Lower leg skin (tissue), 4 donors: ENCODE data around the gene UFD1. TPM values are rescaled to one million over a fixed set of nuclear protein-coding genes. Genes with fewer than 3 reads are reported as not detected.

Source experiments
- DNase-seq, 2 donors: peaks; one replicate each; pipeline ENCODE4 v3.0.0-alpha.2; 2019; ENCODE audit warnings: low spot score in 2 of 2
- H3K4me3 ChIP-seq: fragments of 200-600 bp; sonication (generic); 2 replicates; pipeline ENCODE4 v1.5.1; 2017; ENCODE audit warnings: mild to moderate bottlenecking, low read depth; ENCODE audit not compliant: poor library complexity, severe bottlenecking
- POLR2A ChIP-seq, 2 donors: fragments of 450-650 bp; IDR thresholded peaks; one replicate each; pipeline ENCODE4 v1.6.1; 2016 to 2017; ENCODE audit warnings: antibody characterized with exemption in 2 of 2, mild to moderate bottlenecking in 1 of 2, moderate library complexity in 1 of 2
- WGBS, 2 donors: methylation state at CpG; one replicate each; pipeline ENCODE4 v1.1.5; 2018; 5-methylcytosine and 5-hydroxymethylcytosine counted together
- intact Hi-C: fragments of 100-400 bp; cut with DNase I; formaldehyde crosslinking; loops from one replicate; pipeline ENCODE4 v1.15.0; 2023; ENCODE audit warnings: low total_unique reads
- total RNA-seq, 4 donors: library from RNA; depleted of rRNA; stranded (reverse); fragments of >200 nt; gene quantifications; one replicate each; pipeline ENCODE4 v1.1.0, GENCODE V29; 2016
- TF ChIP-seq, protein P1 (sequence below), 3 donors: fragments of 450-650 bp; IDR thresholded peaks; one replicate each; pipeline ENCODE4 v1.5.1; 2016; ENCODE audit warnings: antibody characterized with exemption in 3 of 3, mild to moderate bottlenecking in 3 of 3, moderate library complexity in 2 of 3

Gene UFD1
- total RNA-seq, 4 donors from 2014 or later: 21.9 to 40.9 (median 34.5) TPM

DNA sequence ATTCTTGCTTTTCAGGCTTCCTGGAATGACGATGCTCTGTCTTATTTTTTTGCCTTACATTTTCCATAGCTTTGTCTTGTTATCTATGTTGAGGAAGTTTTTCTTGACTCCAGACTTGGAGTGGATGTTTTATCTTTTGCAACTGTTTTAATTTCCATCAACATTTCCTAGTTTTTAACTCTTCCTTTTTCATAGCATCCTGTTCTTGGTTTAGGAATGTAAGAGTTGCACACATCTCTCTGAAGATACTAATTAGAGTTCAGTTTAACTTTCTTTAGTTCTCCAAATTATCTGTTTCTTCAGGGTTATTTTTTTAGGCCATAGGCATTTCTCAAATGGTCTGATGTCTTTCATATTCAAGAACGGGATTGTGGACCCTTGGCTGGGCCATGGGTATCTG is 34.8 kb upstream of the UFD1 start:
- TF ChIP-seq, protein P1, sequence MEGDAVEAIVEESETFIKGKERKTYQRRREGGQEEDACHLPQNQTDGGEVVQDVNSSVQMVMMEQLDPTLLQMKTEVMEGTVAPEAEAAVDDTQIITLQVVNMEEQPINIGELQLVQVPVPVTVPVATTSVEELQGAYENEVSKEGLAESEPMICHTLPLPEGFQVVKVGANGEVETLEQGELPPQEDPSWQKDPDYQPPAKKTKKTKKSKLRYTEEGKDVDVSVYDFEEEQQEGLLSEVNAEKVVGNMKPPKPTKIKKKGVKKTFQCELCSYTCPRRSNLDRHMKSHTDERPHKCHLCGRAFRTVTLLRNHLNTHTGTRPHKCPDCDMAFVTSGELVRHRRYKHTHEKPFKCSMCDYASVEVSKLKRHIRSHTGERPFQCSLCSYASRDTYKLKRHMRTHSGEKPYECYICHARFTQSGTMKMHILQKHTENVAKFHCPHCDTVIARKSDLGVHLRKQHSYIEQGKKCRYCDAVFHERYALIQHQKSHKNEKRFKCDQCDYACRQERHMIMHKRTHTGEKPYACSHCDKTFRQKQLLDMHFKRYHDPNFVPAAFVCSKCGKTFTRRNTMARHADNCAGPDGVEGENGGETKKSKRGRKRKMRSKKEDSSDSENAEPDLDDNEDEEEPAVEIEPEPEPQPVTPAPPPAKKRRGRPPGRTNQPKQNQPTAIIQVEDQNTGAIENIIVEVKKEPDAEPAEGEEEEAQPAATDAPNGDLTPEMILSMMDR (IDR thresholded peaks at IDR 0.05): no peak
- no peak for TF ChIP-seq POLR2A (IDR thresholded peaks at IDR 0.05)
- no peak for DNase-seq
- intact Hi-C loops: no loop called here
- WGBS, 2 donors: 49 to 75% methylated on average over 2 of the region's 2 CpGs
- H3K4me3 ChIP-seq: no peak overlapping the region

DNA sequence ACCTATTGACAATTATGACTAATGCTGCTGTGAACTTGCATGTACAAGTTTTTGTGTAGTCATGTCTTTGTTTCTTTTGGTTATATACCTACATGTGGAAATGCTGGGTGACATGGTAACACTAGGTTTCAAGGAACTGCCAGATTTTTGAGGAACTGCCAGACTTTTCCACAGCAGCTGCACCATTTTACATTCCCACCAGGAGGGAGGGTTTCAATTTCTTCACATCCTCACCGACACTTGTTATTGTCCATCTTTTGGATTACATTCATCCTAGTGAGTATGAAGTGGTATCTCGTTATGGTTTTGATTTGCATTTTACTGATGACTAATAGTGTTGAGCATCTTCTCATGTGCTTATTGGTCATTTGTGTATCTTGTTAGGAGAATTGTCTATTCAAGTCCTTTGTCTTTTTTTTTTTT is 31.9 kb upstream of the UFD1 start:
- no peak overlapping the region for H3K4me3 ChIP-seq
- TF ChIP-seq POLR2A (IDR thresholded peaks at IDR 0.05): no peak
- TF ChIP-seq, protein P1 (IDR thresholded peaks at IDR 0.05): no peak
- WGBS, 2 donors: 70 to 83% methylated on average over 2 of the region's 2 CpGs
- DNase-seq: no peak
- intact Hi-C loops: no loop called here

DNA sequence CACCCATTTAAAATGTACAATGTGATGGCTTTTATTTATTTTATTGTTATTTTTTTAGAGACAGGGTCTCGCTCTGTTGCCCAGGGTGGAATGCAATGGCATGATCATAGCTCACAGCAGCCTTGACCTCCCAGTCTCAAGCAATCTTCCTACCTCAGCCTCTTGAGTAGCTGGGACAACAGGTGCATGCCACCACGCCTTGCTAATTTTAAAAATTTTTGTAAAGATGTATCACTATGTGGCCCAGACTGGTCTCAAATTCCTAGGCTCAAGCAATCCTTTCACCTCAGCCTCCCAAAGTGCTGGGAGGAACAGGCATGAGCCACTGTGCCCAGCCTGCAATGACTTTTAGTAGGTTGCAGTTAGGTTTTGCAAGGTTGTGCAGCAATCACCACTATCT is 30.9 kb upstream of the UFD1 start:
- H3K4me3 ChIP-seq: no peak overlapping the region
- intact Hi-C loops: no loop called here
- DNase-seq: peak in 1 of 2 donors; percentile 31
- TF ChIP-seq, protein P1 (IDR thresholded peaks at IDR 0.05): no peak
- WGBS, 2 donors: 95% methylated on average over 2 of the region's 2 CpGs

DNA sequence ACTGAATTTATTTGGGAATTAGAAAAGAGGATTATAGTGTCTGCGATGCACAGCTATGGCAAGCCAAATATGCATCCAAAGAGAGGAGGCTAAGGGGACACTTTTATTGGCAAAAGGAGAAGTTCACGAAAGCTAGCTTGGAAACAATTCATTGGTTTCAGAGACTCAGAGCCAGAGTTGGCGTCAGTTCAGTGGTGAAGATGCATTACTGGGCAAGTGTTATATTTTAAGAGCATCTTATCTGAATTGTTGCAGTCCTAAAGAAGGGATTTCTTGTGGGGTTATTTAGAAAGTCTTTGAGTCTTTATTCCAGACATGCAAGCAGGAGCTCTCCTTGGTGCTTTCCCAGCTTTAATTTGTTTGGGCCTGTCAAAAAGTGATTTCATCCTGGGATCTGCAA is 30.2 kb upstream of the UFD1 start:
- H3K4me3 ChIP-seq: no peak overlapping the region
- 83 to 85% methylated on average over 3 of the region's 3 CpGs for WGBS, 2 donors
- TF ChIP-seq, protein P1 (IDR thresholded peaks at IDR 0.05): no peak
- no peak for TF ChIP-seq POLR2A (IDR thresholded peaks at IDR 0.05)
- DNase-seq: no peak
- intact Hi-C loops: no loop called here

DNA sequence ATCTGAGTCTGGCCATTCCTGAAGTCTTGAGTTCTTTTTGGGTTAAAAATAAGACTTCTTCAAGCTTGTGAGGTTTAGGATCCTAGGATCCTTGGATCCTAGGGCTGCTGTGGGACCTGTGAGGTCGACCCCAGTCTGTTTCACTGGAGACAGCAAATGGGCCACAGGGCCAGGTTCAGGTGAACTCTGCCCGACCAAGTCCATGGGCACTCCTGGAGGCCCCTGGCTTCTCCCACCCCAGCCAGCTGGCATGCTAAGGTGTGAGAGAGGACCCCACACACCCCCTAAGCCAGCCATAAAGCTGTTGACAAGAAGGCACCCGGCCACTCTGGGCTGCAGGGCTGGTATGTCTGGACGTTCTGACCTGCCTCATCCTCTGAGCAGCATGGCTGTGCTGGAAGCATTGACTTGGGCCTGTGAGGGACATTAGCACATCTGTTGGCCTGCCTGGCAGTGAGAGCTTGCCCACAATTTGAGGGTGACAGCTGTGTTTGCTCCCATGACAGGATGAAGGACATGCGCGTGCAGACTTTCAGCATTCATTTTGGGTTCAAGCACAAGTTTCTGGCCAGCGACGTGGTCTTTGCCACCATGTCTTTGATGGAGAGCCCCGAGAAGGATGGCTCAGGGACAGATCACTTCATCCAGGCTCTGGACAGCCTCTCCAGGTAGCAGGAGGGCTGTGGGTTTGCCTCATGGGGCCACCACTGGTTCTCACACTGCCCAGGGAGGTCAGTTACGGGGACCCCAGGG is 29.2 kb upstream of the UFD1 start:
- TF ChIP-seq POLR2A (IDR thresholded peaks at IDR 0.05): no peak
- TF ChIP-seq, protein P1 (IDR thresholded peaks at IDR 0.05): no peak
- no peak overlapping the region for H3K4me3 ChIP-seq
- 90 to 98% methylated on average over 8 to 10 of the region's 10 CpGs for WGBS, 2 donors
- intact Hi-C loops: no loop called here
- peak in 1 of 2 donors; percentile 72 for DNase-seq

DNA sequence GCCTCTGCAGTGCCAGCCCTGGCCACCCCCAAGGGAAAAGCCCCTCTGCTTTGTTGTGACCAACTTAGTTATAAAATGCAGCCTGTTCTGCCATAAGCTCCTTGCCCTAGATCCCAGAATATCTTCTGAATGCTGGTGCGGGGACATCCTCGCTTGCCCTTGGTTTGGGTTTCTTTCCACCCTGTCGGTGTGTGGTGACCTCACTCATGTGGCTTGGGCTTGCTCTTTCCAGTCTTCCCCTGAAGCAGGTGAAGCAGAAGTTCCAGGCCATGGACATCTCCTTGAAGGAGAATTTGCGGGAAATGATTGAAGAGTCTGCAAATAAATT is 28.5 kb upstream of the UFD1 start:
- WGBS, 2 donors: 95 to 96% methylated on average over 4 of the region's 4 CpGs
- TF ChIP-seq, protein P1 (IDR thresholded peaks at IDR 0.05): no peak
- no peak for TF ChIP-seq POLR2A (IDR thresholded peaks at IDR 0.05)
- intact Hi-C loops: no loop called here
- H3K4me3 ChIP-seq: no peak overlapping the region
- DNase-seq: no peak
